Muscle of leg (tissue), 11 donors: Measurements from ENCODE around the gene LDB2. TPM values are rescaled to one million over a fixed set of nuclear protein-coding genes. Genes with fewer than 3 reads are reported as not detected.

Experiments
- DNase-seq: peaks from one replicate; pipeline ENCODE4 v3.0.0; 2013
- H3K27ac ChIP-seq: one replicate; pipeline ENCODE4 v1.5.1; 2013; ENCODE audit warnings: mild to moderate bottlenecking, low read length, control low read depth
- H3K27me3 ChIP-seq: one replicate; pipeline ENCODE4 v1.6.1; 2013; ENCODE audit warnings: low read length; ENCODE audit not compliant: control insufficient read depth, insufficient read depth
- H3K36me3 ChIP-seq: one replicate; pipeline ENCODE4 v1.6.1; 2013; ENCODE audit warnings: low read length; ENCODE audit not compliant: control insufficient read depth, insufficient read depth
- H3K4me1 ChIP-seq: one replicate; pipeline ENCODE4 v1.6.1; 2013; ENCODE audit warnings: low read length; ENCODE audit not compliant: control insufficient read depth, insufficient read depth
- H3K4me3 ChIP-seq: one replicate; pipeline ENCODE4 v1.5.1; 2013; ENCODE audit warnings: low read length, control low read depth
- H3K9me3 ChIP-seq: replicated peaks from 2 replicates; pipeline ENCODE4 v1.6.1; 2013; ENCODE audit warnings: low read depth, low read length; ENCODE audit not compliant: control insufficient read depth
- WGBS: methylation state at CpG from one replicate; pipeline ENCODE4 v1.1.5; 2013; ENCODE audit warnings: missing lambda C conversion rate; ENCODE audit not compliant: insufficient coverage; 5-methylcytosine and 5-hydroxymethylcytosine counted together
- polyA plus RNA-seq, 8 donors: library from polyadenylated mRNA; unstranded; fragments of 120-200 nt; gene quantifications; one replicate each; pipeline versions ENCODE4 v1.2.1 to v1.2.3, GENCODE V29; 2013; ENCODE audit warnings: inconsistent platforms in 1 of 8, low replicate concordance in 1 of 8; ENCODE audit not compliant: insufficient read length in 8 of 8, insufficient read depth in 1 of 8
- total RNA-seq: library from RNA; stranded (reverse); fragments of 120-200 nt; gene quantifications from one replicate; pipeline ENCODE4 v1.2.4, GENCODE V29; 2013

LDB2 gene
- total and polyA plus RNA-seq, 9 donors: 38.5 to 57.2 (median 48.4) TPM

GRCh38 chr4:16785793-16786527 is 112.5 kb downstream of the LDB2 start:
- Histone ChIP-seq H3K27me3 (no peaks in the 10 kb centered on the region), H3K4me3 (no peak overlapping the region), H3K27ac (no peak overlapping the region), H3K36me3 (no peaks in the 10 kb centered on the region), H3K9me3 (no peaks in the 10 kb centered on the region), H3K4me1 (peaks cover 2% of the 10 kb centered on the region)
- no peak for DNase-seq
- 39% methylated on average over 2 of the region's 6 CpGs for WGBS

GRCh38 chr4:16783119-16783518 is 115.3 kb downstream of the LDB2 start:
- H3K9me3 ChIP-seq: no peaks in the 10 kb centered on the region
- 48% methylated on average over 4 of the region's 4 CpGs for WGBS
- no peaks in the 10 kb centered on the region for H3K36me3 ChIP-seq
- no peak overlapping the region for H3K4me3 ChIP-seq
- H3K4me1 ChIP-seq: peaks cover 2% of the 10 kb centered on the region
- DNase-seq: no peak
- H3K27me3 ChIP-seq: no peaks in the 10 kb centered on the region
- no peak overlapping the region for H3K27ac ChIP-seq

GRCh38 chr4:16779028-16779675 is 119.3 kb downstream of the LDB2 start:
- Histone ChIP-seq H3K36me3 (peaks cover 4% of the 10 kb centered on the region), H3K4me1 (peaks cover 2% of the 10 kb centered on the region), H3K4me3 (no peak overlapping the region), H3K27ac (no peak overlapping the region), H3K9me3 (no peaks in the 10 kb centered on the region), H3K27me3 (no peaks in the 10 kb centered on the region)
- WGBS: 45% methylated on average over 5 of the region's 10 CpGs
- no peak for DNase-seq

GRCh38 chr4:16777726-16778125 is 120.7 kb downstream of the LDB2 start:
- no peaks in the 10 kb centered on the region for H3K27me3 ChIP-seq
- no peaks in the 10 kb centered on the region for H3K4me1 ChIP-seq
- H3K36me3 ChIP-seq: peaks cover 4% of the 10 kb centered on the region

GRCh38 chr4:16775411-16776154 is 122.9 kb downstream of the LDB2 start:
- WGBS: 86% methylated on average over 2 of the region's 5 CpGs
- Histone ChIP-seq H3K27me3 (no peaks in the 10 kb centered on the region), H3K27ac (no peak overlapping the region), H3K4me3 (no peak overlapping the region), H3K36me3 (peaks cover 4% of the 10 kb centered on the region), H3K9me3 (no peaks in the 10 kb centered on the region), H3K4me1 (peaks cover 2% of the 10 kb centered on the region)
- no peak for DNase-seq

More at GRCh38 chr4:16777726-16778125, 120.7 kb downstream of the LDB2 start:
- 67% methylated on average over 1 of the region's 3 CpGs for WGBS
- H3K9me3 ChIP-seq: no peaks in the 10 kb centered on the region
- DNase-seq: no peak
- H3K27ac ChIP-seq: no peak overlapping the region
- no peak overlapping the region for H3K4me3 ChIP-seq

- Histone ChIP-seq H3K4me3 (no peak overlapping the region), H3K36me3 (peaks cover 4% of the 10 kb centered on the region), H3K9me3 (no peaks in the 10 kb centered on the region), H3K27ac (peak overlapping the region; percentile 16), H3K27me3 (no peaks in the 10 kb centered on the region), H3K4me1 (peaks cover 2% of the 10 kb centered on the region)
- no CpG with 5 or more reads among the region's 2 CpGs for WGBS
- peak; percentile 90 for DNase-seq
These were observed 126.0 kb downstream of the LDB2 start for GRCh38 chr4:16772366-16772850.

- Histone ChIP-seq H3K27ac (no peak overlapping the region), H3K36me3 (no peaks in the 10 kb centered on the region), H3K4me1 (peaks cover 2% of the 10 kb centered on the region), H3K9me3 (no peaks in the 10 kb centered on the region), H3K4me3 (no peak overlapping the region), H3K27me3 (no peaks in the 10 kb centered on the region)
- peak; percentile 52 for DNase-seq
- WGBS: no CpG with 5 or more reads among the region's 6 CpGs
These were observed 127.6 kb downstream of the LDB2 start for GRCh38 chr4:16770710-16771285.

- WGBS: 100% methylated on average over 1 of the region's 3 CpGs
- H3K9me3 ChIP-seq: no peaks in the 10 kb centered on the region
- no peak for DNase-seq
- peaks cover 2% of the 10 kb centered on the region for H3K4me1 ChIP-seq
- no peak overlapping the region for H3K4me3 ChIP-seq
- H3K27ac ChIP-seq: no peak overlapping the region
- no peaks in the 10 kb centered on the region for H3K36me3 ChIP-seq
- no peaks in the 10 kb centered on the region for H3K27me3 ChIP-seq
These were observed 130.6 kb downstream of the LDB2 start for GRCh38 chr4:16767861-16768260.

- Histone ChIP-seq H3K36me3 (no peaks in the 10 kb centered on the region), H3K4me1 (peaks cover 2% of the 10 kb centered on the region), H3K4me3 (no peak overlapping the region), H3K9me3 (no peaks in the 10 kb centered on the region), H3K27ac (no peak overlapping the region), H3K27me3 (no peaks in the 10 kb centered on the region)
- DNase-seq: no peak
- no CpG with 5 or more reads among the region's 5 CpGs for WGBS
These were observed 131.2 kb downstream of the LDB2 start for GRCh38 chr4:16767251-16767650.

- H3K4me3 ChIP-seq: no peak overlapping the region
- WGBS: no CpG with 5 or more reads among the region's 5 CpGs
- H3K4me1 ChIP-seq: peaks cover 3% of the 10 kb centered on the region
- no peak for DNase-seq
- H3K27ac ChIP-seq: no peak overlapping the region
- no peaks in the 10 kb centered on the region for H3K36me3 ChIP-seq
- H3K9me3 ChIP-seq: no peaks in the 10 kb centered on the region
- no peaks in the 10 kb centered on the region for H3K27me3 ChIP-seq
These were observed 132.9 kb downstream of the LDB2 start for GRCh38 chr4:16765546-16765945.
